Middle frontal gyrus (tissue), 1 donor: Measurements from ENCODE around the gene DNAAF2.

Experiments
- DNase-seq: peaks from one replicate; pipeline ENCODE4 v3.0.0-alpha.2; 2015; ENCODE audit warnings: low spot score; ENCODE audit errors: extremely low spot score

The DNAAF2 gene

DNA sequence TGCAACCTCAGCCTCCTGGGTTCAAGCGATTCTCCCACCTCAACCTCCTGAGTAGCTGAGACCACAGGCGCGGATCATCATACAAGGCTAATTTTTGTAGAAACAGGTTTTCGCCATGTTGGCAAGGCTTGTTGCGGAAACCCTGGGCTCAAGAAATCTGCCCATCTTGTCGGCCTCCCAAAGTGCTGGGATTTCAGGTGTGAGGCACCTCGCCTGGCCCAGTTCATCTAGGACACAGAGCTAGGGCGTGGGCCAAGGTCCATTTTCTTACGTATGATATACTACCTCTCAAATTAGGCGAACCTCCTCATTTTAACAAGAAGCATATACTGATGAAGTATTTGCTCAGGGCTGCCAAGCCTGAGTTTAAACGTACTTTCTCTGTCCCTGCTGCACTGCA lies 51.0 kb downstream of the DNAAF2 start:
- no peak for DNase-seq

DNA sequence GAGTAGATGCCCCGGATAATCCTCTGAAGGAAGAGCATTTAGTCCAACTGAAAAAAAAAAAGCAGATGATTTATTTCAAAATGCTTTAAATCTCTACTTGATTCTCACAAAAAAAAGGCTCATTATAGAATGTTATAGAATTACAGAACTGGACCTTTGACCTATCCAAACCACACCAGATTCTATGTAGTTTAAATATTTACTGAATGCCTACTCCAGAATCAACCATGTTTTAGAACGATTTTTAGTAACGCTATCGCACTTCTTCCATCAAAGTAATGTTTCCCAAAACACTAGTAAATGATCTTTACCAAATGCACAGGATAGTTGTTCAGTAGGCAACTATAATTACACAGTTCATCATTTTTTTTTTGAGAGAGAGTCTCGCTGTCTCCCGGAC lies 51.4 kb downstream of the DNAAF2 start:
- no peak for DNase-seq

DNA sequence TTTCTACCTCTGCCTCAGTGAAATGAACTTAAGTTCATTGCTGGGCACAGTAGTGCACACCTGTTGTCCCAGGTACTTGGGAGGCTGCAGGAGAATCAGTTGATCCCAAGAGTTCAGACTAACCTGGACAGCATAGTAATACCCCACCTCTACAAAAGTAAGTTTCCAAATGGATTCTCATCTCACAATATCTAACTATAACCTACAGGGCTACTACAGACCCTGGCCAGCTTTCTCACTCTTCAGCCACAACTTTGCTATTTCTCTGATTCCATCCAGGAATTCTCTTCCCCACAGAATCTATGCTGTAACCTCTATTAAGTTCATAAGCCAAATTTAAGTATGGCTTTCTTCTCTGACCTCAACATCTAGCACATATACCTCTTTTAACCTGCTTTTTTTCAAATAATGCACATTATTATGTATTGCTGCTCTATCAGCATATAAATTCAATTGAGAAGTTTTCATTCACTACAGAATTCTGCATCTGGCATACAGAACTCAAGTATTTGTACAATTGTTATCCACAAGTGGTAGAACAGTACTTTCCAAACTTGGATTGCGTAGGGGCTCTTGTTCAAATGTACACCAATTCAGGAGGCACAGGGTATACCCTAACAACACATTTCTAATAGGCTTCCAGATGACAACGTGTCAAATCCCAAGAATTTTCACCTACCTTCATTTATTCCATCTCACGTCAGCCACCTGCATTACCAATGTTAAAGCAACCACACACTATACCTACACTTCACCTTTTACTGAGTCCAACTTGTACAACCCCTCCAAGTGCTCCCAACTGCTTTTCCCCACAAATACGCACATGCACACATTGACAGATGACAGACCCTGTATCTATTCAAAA lies 52.7 kb downstream of the DNAAF2 start:
- no peak for DNase-seq

DNA sequence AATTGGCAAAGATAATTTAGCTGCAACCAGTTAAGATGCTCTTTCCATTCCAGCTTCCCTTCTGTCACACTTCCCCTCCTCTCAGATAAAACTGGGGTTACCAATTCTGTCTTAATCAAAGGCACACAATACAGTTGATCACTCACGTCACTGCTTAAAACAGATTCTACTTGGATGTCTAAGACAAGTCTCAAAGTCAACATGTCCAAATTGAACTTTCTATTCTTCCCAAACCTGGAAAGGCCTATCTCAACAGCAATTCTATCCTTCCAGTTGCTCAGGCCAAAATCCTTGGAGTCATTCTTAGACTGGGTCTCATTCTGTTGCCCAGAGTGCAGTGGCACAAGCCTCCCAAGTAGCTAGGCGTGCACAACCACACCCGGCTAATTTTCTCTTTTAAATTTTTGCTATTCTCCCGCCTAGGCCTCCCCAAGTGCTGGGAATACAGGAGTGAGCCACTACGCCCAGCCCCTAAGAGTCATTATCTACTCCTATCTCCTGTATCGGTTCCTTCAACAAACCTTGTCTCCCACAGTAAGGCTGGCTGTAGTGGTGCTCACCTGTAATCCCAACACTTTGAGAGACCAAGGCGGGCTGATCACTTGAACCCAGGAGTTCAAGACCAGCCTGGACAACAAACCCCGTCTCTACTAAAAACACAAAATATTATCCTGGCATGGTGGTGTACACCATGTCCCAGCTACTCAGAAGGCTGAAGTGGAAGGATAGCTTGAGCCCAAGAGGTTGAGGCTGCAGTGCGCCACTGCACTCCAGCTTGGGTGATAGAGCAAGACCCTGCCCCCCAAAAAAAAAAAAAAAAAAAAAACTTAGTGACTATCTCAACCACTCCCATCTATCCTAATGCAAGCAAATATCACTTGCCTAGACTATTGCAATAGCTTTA lies 53.6 kb downstream of the DNAAF2 start:
- DNase-seq, result no peak

DNA sequence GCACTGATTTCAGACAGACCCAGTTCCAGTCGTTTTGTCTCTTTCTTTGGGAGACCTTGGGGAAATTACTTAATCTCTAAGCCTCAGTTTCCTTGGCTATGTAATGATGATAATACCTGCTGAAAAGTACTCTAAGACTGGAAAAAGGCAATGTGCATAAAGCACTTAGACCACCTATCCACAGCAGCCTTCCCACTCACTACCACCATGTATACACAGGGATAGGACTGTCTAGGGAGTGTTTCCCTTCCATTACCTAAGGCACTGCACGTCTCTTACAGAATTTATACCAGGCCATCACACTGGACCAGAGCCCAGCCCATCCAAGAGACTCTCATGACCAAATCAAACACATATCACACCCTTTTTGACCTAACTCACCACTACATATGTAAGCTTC lies 55.2 kb downstream of the DNAAF2 start:
- no peak for DNase-seq

DNA sequence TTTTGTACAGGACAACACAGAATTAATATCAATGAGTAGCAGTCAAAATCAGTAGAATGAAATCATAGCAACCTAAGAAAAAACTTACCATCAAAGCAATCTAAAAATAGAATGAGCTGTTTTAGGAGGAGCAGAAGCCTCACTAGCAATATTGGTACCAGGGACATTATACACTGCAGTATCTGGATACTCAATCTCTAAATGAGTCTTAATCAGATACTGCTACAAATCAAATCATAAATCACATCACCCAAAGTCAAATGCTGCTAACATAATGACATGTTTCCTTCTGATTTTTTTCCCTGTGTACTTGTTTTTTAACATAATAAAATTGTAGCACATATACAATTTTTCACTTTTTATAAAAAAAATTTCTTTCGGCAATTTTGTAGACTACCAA lies 56.9 kb downstream of the DNAAF2 start:
- no peak for DNase-seq
